ENCODE data around the gene MAPK7. TPM values are rescaled to one million over a fixed set of nuclear protein-coding genes. Genes with fewer than 3 reads are reported as not detected.

The MAPK7 gene
- total and polyA plus RNA-seq, 3 donors from 2014 or later: 49.7 to 65.4 (median 54.1) TPM

- WGBS, 2 donors: 91 to 93% methylated on average over 5 of the region's 5 CpGs
- Histone ChIP-seq H3K4me1 (no peaks in the 10 kb centered on the region), H3K9me3 (no peaks in the 10 kb centered on the region), H3K36me3 (ENCODE audit: low read depth, missing control alignments) (no peaks in the 10 kb centered on the region), H3K4me3 (no peak overlapping the region), H3K27ac (no peak overlapping the region), H3K27me3 (no peaks in the 10 kb centered on the region)
- no peak for DNase-seq
- no peak for TF ChIP-seq POLR2A (IDR thresholded peaks at IDR 0.05)
- TF ChIP-seq, protein P1, sequence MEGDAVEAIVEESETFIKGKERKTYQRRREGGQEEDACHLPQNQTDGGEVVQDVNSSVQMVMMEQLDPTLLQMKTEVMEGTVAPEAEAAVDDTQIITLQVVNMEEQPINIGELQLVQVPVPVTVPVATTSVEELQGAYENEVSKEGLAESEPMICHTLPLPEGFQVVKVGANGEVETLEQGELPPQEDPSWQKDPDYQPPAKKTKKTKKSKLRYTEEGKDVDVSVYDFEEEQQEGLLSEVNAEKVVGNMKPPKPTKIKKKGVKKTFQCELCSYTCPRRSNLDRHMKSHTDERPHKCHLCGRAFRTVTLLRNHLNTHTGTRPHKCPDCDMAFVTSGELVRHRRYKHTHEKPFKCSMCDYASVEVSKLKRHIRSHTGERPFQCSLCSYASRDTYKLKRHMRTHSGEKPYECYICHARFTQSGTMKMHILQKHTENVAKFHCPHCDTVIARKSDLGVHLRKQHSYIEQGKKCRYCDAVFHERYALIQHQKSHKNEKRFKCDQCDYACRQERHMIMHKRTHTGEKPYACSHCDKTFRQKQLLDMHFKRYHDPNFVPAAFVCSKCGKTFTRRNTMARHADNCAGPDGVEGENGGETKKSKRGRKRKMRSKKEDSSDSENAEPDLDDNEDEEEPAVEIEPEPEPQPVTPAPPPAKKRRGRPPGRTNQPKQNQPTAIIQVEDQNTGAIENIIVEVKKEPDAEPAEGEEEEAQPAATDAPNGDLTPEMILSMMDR (IDR thresholded peaks at IDR 0.05): no peak
- intact Hi-C loops (cut with DNase I; ENCODE audit: low total_unique reads): no loop called here
Observed at GRCh38 chr17:19426631-19427030, 48.3 kb downstream of the MAPK7 start.

DNA sequence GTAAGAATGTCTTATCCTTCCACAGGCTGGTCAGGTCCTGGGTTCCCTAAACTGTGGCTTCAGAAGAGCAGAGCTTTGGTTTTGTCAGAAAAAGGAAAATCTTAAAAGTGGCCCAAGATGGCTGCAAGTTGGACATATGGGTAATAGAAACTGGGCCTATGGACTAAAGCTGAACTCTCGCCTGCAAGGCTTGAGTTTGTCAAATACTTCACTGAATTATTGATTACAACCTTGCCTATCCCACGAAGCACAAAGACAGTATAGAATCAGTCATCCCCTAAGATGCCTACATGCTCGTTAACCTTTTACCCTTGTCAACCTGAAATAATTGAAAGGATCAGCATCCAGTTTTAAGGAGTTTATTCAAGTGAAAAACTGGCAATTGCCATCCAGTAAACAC is 53.4 kb downstream of the MAPK7 start:
- Histone ChIP-seq H3K27me3 (no peaks in the 10 kb centered on the region), H3K4me1 (no peaks in the 10 kb centered on the region), H3K36me3 (ENCODE audit: low read depth, missing control alignments) (no peaks in the 10 kb centered on the region), H3K27ac (no peak overlapping the region), H3K9me3 (no peaks in the 10 kb centered on the region), H3K4me3 (no peak overlapping the region)
- no peak for TF ChIP-seq POLR2A (IDR thresholded peaks at IDR 0.05)
- TF ChIP-seq, protein P1 (IDR thresholded peaks at IDR 0.05): no peak
- intact Hi-C loops (cut with DNase I; ENCODE audit: low total_unique reads): no loop called here
- WGBS, 2 donors: 84 to 86% methylated on average over 3 of the region's 3 CpGs
- DNase-seq: no peak

MicroRNAs within 50 kb of the gene (microRNA counts, 767-probe panel; counts per million panel counts)
- microRNA hsa-miR-1180: 4,987 to 6,072 counts per million in 2 donors

Small RNA genes lying within 50 kb of the gene (microRNA-seq; reads per million reads assigned to microRNA genes)
- gene MIR1180 (ENCODE audit: borderline number of aligned reads in 2 of 2, borderline replicate concordance in 1 of 2): 589 to 912 reads per million in 2 donors

Small RNA genes lying within 50 kb of the gene (small RNA-seq; reads per million reads assigned to genes)
- gene MIR1180 (1.4 to 3.1 reads per million in 2 donors), gene RF00537 (0 reads per million in 2 donors)

Other genes starting within 250 kb of the MAPK7 start
- 10 to 100 TPM; 60.0 to 66.5 TPM for gene EPN2, start 141.1 kb upstream of the MAPK7 start, total RNA-seq
- 61.1 TPM for gene EPN2, start 141.1 kb upstream of the MAPK7 start, polyA plus RNA-seq (ENCODE audit: insufficient read depth, low read depth, low replicate concordance)
- gene B9D1, start 15.8 kb upstream of the MAPK7 start, total RNA-seq: 10 to 100 TPM; 42.1 to 59.9 TPM
- 132 TPM for gene B9D1, start 15.8 kb upstream of the MAPK7 start, polyA plus RNA-seq (ENCODE audit: insufficient read depth, low read depth, low replicate concordance)
- 10 to 100 TPM; 24.0 to 55.7 TPM for gene MFAP4, start 8.7 kb downstream of the MAPK7 start, total RNA-seq
- 108 TPM for gene MFAP4, start 8.7 kb downstream of the MAPK7 start, polyA plus RNA-seq (ENCODE audit: insufficient read depth, low read depth, low replicate concordance)
- 1 to 10 TPM; 2.1 to 8.1 TPM for gene RNF112, start 32.7 kb downstream of the MAPK7 start, total RNA-seq
- 4.6 TPM for gene RNF112, start 32.7 kb downstream of the MAPK7 start, polyA plus RNA-seq (ENCODE audit: insufficient read depth, low read depth, low replicate concordance)
- 10 to 100 TPM; 20.1 to 97.3 TPM for gene SLC47A1, start 155.4 kb downstream of the MAPK7 start, total RNA-seq
- gene SLC47A1, start 155.4 kb downstream of the MAPK7 start, polyA plus RNA-seq (ENCODE audit: insufficient read depth, low read depth, low replicate concordance): 39.8 TPM